ENCODE results near the gene CLBA1.

CLBA1 gene

GRCh38 chr14:105041841-105042765 is 56.5 kb downstream of the CLBA1 start:
- no peak overlapping the region for H3K4me3 ChIP-seq (ENCODE audit: low read depth, low read length)
- TF ChIP-seq, protein P1, sequence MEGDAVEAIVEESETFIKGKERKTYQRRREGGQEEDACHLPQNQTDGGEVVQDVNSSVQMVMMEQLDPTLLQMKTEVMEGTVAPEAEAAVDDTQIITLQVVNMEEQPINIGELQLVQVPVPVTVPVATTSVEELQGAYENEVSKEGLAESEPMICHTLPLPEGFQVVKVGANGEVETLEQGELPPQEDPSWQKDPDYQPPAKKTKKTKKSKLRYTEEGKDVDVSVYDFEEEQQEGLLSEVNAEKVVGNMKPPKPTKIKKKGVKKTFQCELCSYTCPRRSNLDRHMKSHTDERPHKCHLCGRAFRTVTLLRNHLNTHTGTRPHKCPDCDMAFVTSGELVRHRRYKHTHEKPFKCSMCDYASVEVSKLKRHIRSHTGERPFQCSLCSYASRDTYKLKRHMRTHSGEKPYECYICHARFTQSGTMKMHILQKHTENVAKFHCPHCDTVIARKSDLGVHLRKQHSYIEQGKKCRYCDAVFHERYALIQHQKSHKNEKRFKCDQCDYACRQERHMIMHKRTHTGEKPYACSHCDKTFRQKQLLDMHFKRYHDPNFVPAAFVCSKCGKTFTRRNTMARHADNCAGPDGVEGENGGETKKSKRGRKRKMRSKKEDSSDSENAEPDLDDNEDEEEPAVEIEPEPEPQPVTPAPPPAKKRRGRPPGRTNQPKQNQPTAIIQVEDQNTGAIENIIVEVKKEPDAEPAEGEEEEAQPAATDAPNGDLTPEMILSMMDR (IDR thresholded peaks at IDR 0.05; ENCODE audit: low read depth, low read length, missing control alignments), result no peak
- in situ Hi-C loops (cut with HindIII; ENCODE audit: low sequenced_read_pairs), result no loop called here
- DNase-seq (ENCODE audit: low read depth), result no peak

DNA sequence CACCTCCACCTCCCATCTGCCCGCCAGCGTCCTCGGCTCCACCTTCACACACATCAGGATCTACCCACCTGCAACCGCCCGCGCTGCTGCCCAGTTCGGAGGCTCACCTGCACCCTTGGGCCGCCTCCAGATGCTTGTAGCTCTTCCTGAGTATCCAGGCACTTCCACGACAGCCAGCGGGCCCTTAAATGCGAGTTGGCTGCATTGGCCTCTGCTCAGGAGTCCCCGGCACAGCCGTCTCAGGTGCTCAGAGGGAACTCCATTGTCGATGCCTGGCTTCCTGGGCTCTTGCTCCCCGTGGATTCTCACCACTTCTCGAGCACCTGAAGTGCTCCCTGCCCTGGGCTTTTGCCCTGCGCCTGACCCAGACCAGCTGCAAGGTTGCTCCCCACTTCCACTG is 57.2 kb downstream of the CLBA1 start:
- TF ChIP-seq, protein P1 (IDR thresholded peaks at IDR 0.05; ENCODE audit: low read depth, low read length, missing control alignments), result no peak
- in situ Hi-C loops (cut with HindIII; ENCODE audit: low sequenced_read_pairs), result no loop called here
- H3K4me3 ChIP-seq (ENCODE audit: low read depth, low read length), result no peak overlapping the region
- DNase-seq (ENCODE audit: low read depth), result no peak

DNA sequence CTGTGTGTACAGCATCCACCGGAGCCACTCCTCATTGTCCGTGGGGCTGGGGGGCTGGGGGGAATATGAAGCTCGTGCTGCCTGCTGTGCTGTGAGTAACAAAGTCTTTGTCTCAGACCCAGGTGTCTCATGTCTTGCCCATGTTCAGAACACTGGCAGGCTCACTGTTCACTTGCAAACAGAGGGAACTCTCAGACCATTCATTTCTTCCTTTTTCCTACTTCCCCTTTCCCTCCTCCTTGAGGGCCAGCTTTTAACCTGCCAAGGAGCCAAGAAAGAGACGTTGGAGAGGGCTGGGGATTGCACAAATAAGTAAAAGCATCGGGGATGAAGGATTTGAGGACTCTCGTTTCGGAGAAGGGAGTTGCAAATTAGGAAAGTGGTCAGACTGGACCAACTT is 58.1 kb downstream of the CLBA1 start:
- no peak overlapping the region for H3K4me3 ChIP-seq (ENCODE audit: low read depth, low read length)
- in situ Hi-C loops (cut with HindIII; ENCODE audit: low sequenced_read_pairs), result no loop called here
- TF ChIP-seq, protein P1 (IDR thresholded peaks at IDR 0.05; ENCODE audit: low read depth, low read length, missing control alignments), result no peak
- DNase-seq (ENCODE audit: low read depth), result no peak
